GM19099 (cell line): ENCODE data around the gene B4GALNT3.

Experiments used
- POLR2A ChIP-seq: IDR thresholded peaks from 3 replicates; pipeline ENCODE4 v1.6.1; 2011; ENCODE audit warnings: low read depth; ENCODE audit not compliant: insufficient read length; ENCODE audit errors: extremely low read depth

The B4GALNT3 gene

DNA sequence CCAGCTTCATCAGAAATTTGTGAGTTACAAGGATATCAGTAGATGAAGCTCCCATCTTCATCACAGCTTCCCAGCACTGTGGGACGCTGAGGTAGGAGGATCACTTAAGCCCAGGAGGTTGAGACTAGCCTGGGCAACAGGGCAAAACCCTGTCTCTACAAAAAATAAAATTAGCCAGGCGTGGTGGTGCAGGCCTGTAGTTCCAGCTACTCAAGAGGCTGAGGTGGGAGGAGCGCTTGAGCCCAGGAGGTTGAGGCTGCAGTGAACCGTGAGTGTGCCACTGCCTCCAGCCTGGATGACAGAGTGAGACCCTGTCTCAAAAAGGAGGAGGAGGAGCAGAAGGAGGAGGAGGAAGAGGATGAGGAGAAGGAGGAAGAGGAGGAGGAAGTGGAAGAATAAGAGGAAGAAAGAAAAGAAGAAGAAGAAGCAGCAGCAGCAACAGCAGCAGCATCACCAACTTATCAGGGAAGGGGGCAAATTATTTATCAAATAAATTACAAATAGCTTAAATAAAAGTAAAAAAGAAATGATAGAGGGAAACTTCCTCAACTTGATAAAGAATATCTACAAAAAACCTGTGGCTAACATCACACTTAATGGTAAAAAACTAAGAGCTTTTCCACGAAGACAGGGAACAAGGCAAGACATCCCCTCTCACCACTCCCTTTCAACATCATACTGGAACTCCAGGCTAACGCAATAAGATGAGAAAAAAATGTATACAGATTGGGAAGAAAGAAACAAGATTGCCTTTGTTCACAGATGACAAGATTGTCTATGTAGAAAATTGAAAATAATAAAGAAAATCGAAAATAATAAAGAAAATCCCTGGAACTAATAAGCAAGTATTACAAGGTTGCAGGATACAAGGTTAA is 133.9 kb downstream of the B4GALNT3 start:
- TF ChIP-seq POLR2A: no peak

DNA sequence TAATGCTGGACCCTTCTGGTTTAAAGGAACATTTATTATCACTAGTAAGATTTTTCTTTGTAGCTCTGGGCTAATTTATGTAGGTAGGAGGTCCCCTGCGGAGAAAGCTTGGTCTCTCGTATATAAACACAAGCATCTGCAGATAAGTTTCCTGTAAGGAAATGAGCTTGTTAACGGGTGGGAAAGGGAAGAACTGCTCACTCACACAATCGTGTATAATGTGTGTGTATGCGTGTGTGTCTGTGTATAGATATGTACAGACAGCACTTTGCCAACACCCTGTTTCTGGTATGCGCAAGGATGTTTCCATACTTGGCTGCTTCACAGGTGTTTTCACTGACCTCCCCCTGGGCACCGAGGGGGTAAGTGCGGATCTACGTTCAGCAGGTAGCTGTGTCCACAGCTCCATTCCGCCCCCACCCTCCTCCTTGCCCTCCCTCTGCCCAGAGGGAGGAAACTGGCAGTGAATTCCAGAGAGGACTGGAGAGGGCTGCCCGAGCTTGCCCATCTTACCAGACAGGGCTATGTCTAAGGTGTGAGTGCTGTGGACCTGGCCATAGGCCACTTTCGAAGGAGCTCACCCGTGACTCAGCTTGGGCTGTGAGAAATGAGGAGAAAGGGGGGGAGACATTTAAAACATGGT is 138.3 kb downstream of the B4GALNT3 start:
- no peak for TF ChIP-seq POLR2A

GRCh38 chr12:599756-600155 is 140.0 kb downstream of the B4GALNT3 start:
- no peak for TF ChIP-seq POLR2A

GRCh38 chr12:601976-602699 is 142.4 kb downstream of the B4GALNT3 start:
- no peak for TF ChIP-seq POLR2A

- TF ChIP-seq POLR2A: no peak
These were observed 142.9 kb downstream of the B4GALNT3 start for GRCh38 chr12:602700-603068.

DNA sequence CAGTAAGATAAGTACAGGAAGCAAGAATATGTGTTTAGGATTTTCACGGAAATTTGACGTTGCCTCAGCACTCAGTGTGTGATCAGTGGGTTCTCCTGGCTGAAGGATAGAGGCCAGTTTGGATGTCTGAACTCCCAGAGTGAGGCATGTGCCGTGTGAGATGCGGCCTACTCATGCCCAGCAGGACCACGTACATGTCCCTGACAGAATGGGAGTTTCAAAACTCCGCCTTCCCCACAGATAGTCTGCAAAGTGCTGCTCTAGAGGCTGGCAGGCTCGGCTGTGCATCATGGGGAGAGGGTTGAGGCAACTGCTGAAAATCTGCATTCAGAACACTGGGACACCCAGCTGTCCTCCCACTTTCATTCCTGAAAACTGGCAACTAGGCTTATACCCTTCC is 145.2 kb downstream of the B4GALNT3 start:
- no peak for TF ChIP-seq POLR2A

GRCh38 chr12:607541-608001 is 147.8 kb downstream of the B4GALNT3 start:
- no peak for TF ChIP-seq POLR2A

- no peak for TF ChIP-seq POLR2A
These were observed 148.7 kb downstream of the B4GALNT3 start for GRCh38 chr12:608413-608812.

- no peak for TF ChIP-seq POLR2A
These were observed 149.2 kb downstream of the B4GALNT3 start for GRCh38 chr12:608921-609320.

GRCh38 chr12:611721-612120 is 152.0 kb downstream of the B4GALNT3 start:
- no peak for TF ChIP-seq POLR2A

GRCh38 chr12:612293-612692 is 152.6 kb downstream of the B4GALNT3 start:
- no peak for TF ChIP-seq POLR2A

- TF ChIP-seq POLR2A: no peak
These were observed 153.1 kb downstream of the B4GALNT3 start for GRCh38 chr12:612886-613285.
